NOMO-1 (cell line): ENCODE measurements around the gene GNG10.

Experiments
- DNase-seq, 2 experiments: peaks; one replicate each; lab custom pipeline; 2025; ENCODE audit not compliant: unreplicated experiment in 2 of 2; lab: John Stamatoyannopoulos, UW

The GNG10 gene

DNA sequence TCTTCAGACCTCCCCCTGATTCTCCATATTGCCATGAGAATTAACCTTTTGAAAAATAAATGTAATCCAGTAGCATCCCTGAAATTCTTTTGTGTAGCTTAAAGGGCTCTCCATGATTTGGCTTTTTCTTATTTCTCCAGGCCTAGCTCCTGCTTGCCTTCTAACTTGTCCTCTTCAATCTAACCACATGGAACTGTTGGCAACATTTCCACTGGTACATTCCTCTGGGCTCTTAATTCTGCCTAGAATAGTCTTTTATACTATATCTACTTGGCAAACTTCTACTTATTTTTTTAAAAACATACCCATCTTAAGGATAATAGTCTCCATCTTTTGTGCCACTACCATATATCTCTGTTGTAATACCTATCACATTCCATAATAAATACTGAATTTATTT is 54.1 kb downstream of the GNG10 start:
- no peak for DNase-seq

DNA sequence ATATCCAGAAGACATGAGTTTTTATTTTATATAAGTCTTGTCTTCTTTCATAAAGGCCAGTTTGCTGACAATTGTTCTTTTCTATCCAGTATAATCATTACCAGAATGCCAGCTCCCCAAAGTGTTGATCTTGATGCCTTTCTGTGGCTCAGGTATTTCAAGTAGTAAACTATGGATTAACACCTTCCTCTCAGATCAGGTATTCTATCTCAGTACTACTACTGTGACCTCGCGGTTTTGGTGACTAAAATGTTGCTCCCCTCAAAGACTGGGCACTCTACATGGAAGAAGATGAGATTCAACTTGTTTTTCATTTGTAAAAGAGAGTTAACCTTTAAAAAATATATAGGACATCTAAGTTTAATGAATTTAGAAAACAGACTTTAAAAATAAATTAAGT is 58.1 kb downstream of the GNG10 start:
- DNase-seq: no peak
